ENCODE data around the gene ADCY9. TPM values are rescaled to one million over a fixed set of nuclear protein-coding genes. Genes with fewer than 3 reads are reported as not detected.

ADCY9 gene
- total RNA-seq, 3 donors from 2014 or later: 10.9 to 14.4 (median 12.0) TPM

GRCh38 chr16:4010225-4011158 lies 105.8 kb downstream of the ADCY9 start:
- Histone ChIP-seq H3K27ac (peak overlapping the region; percentile 11 to 25), H3K9me3 (no peaks in the 10 kb centered on the region), H3K27me3 (no peaks in the 10 kb centered on the region), H3K4me3 (no peak overlapping the region), H3K4me1 (no peaks in the 10 kb centered on the region), H3K36me3 (no peaks in the 10 kb centered on the region)
- TF ChIP-seq CTCF (IDR thresholded peaks at IDR 0.05): no peak
- no peak for TF ChIP-seq POLR2A (IDR thresholded peaks at IDR 0.05)
- no peak for TF ChIP-seq POLR2AphosphoS5 (IDR thresholded peaks at IDR 0.05)
- no peak for DNase-seq (ENCODE audit: low spot score in 2 of 2)
- intact Hi-C loops (cut with DNase I; ENCODE audit: low total_unique reads): no loop called here

- Histone ChIP-seq H3K36me3 (no peaks in the 10 kb centered on the region), H3K4me1 (no peaks in the 10 kb centered on the region), H3K9me3 (no peaks in the 10 kb centered on the region), H3K4me3 (no peak overlapping the region), H3K27me3 (no peaks in the 10 kb centered on the region), H3K27ac (no peak overlapping the region)
- intact Hi-C loops (cut with DNase I; ENCODE audit: low total_unique reads): loop anchor here (10.0 kb wide), 1 partner anchor 774 kb away; the partner anchor contains the start of gene ZNF200
- TF ChIP-seq POLR2A (IDR thresholded peaks at IDR 0.05) (no peak), POLR2AphosphoS5 (IDR thresholded peaks at IDR 0.05) (no peak), CTCF (IDR thresholded peaks at IDR 0.05) (no peak)
- DNase-seq (ENCODE audit: low spot score in 2 of 2): no peak
Observed at GRCh38 chr16:4009177-4009576, 107.1 kb downstream of the ADCY9 start.

- H3K4me3 ChIP-seq: no peak overlapping the region
- no peaks in the 10 kb centered on the region for H3K4me1 ChIP-seq
- H3K9me3 ChIP-seq: no peaks in the 10 kb centered on the region
- intact Hi-C loops (cut with DNase I; ENCODE audit: low total_unique reads): loop anchor here (10.0 kb wide), 1 partner anchor 773 kb away; the partner anchor contains the start of gene ZNF200
- no peak for TF ChIP-seq POLR2A (IDR thresholded peaks at IDR 0.05)
- TF ChIP-seq POLR2AphosphoS5 (IDR thresholded peaks at IDR 0.05): no peak
- no peak for TF ChIP-seq CTCF (IDR thresholded peaks at IDR 0.05)
- H3K27me3 ChIP-seq: no peaks in the 10 kb centered on the region
- H3K36me3 ChIP-seq: no peaks in the 10 kb centered on the region
- DNase-seq (ENCODE audit: low spot score in 2 of 2): no peak
- H3K27ac ChIP-seq: no peak overlapping the region
Observed at GRCh38 chr16:4008116-4008515, 108.1 kb downstream of the ADCY9 start.

GRCh38 chr16:4006397-4006999 lies 109.7 kb downstream of the ADCY9 start:
- no peaks in the 10 kb centered on the region for H3K36me3 ChIP-seq
- H3K4me3 ChIP-seq: no peak overlapping the region
- no peak for DNase-seq (ENCODE audit: low spot score in 2 of 2)
- no peak for TF ChIP-seq POLR2A (IDR thresholded peaks at IDR 0.05)
- no peak for TF ChIP-seq CTCF (IDR thresholded peaks at IDR 0.05)
- TF ChIP-seq POLR2AphosphoS5 (IDR thresholded peaks at IDR 0.05): no peak
- H3K4me1 ChIP-seq: no peaks in the 10 kb centered on the region
- intact Hi-C loops (cut with DNase I; ENCODE audit: low total_unique reads): loop anchor here (10.0 kb wide), 1 partner anchor 772 kb away; the partner anchor contains the start of gene ZNF200
- H3K9me3 ChIP-seq: no peaks in the 10 kb centered on the region
- no peak overlapping the region for H3K27ac ChIP-seq
- no peaks in the 10 kb centered on the region for H3K27me3 ChIP-seq

- intact Hi-C loops (cut with DNase I; ENCODE audit: low total_unique reads): loop anchor here (10.0 kb wide), 1 partner anchor 771 kb away; the partner anchor contains the start of gene ZNF200
- Histone ChIP-seq H3K36me3 (no peaks in the 10 kb centered on the region), H3K27ac (no peak overlapping the region), H3K4me1 (no peaks in the 10 kb centered on the region), H3K9me3 (no peaks in the 10 kb centered on the region), H3K27me3 (no peaks in the 10 kb centered on the region), H3K4me3 (no peak overlapping the region)
- no peak for DNase-seq (ENCODE audit: low spot score in 2 of 2)
- TF ChIP-seq CTCF (IDR thresholded peaks at IDR 0.05) (no peak), POLR2A (IDR thresholded peaks at IDR 0.05) (no peak), POLR2AphosphoS5 (IDR thresholded peaks at IDR 0.05) (no peak)
Observed at GRCh38 chr16:4005731-4006130, 110.5 kb downstream of the ADCY9 start.

Measured in breast epithelium (tissue), 4 donors.